Activated naive CD8-positive, alpha-beta T cell treated with anti-CD3 and anti-CD28 coated beads, Interleukin-2, amount 50 U/mL, for 24 hours (primary cell): ENCODE measurements around the gene USP28.
A peak's percentile ranks its signal among the peaks of the same experiment; 100 is the strongest.

Source experiments
- ATAC-seq: fragments of 150-1000 bp; cut with Tn5 transposase; one replicate; pipeline ENCODE4 v1.10.0; 2021
- DNase-seq: peaks from one replicate; pipeline ENCODE4 v3.0.0; 2021
- H3K27ac Mint-ChIP-seq: one replicate; pipeline ENCODE4 v1.8.0; 2021; ENCODE audit warnings: mild to moderate bottlenecking, mixed read lengths
- H3K27me3 Mint-ChIP-seq: one replicate; pipeline ENCODE4 v1.8.0; 2021; ENCODE audit warnings: mixed read lengths
- H3K36me3 Mint-ChIP-seq: one replicate; pipeline ENCODE4 v1.8.0; 2021; ENCODE audit warnings: low read depth, mixed read lengths
- H3K4me1 Mint-ChIP-seq: one replicate; pipeline ENCODE4 v1.8.0; 2021; ENCODE audit warnings: mixed read lengths
- H3K4me3 Mint-ChIP-seq: one replicate; pipeline ENCODE4 v1.8.0; 2021; ENCODE audit warnings: mild to moderate bottlenecking, moderate library complexity, mixed read lengths
- H3K9me3 Mint-ChIP-seq: one replicate; pipeline ENCODE4 v1.8.0; 2021; ENCODE audit warnings: mixed read lengths

USP28 gene

DNA sequence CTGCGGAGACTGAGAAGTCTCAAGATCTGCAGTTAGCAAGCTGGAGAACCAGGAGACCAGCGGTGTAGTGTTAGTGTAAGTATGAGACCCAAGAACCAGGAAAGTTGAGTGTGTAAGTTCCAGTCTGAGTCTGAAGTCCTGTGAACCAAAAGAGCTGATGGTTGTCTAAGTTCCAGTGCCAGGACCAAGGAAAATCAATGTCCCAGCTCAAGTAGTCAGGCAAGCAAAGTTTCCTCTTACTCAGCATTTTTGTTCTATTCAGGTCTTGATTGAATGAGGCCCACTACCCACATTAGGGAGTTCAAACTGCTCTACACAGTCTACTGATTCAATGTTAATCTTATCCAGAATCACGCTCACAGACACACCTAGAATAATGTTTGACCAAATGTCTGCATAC is 11.0 kb downstream of the USP28 start:
- ATAC-seq = no peak
- H3K4me1 Mint-ChIP-seq = peaks cover 27% of the 10 kb centered on the region
- no peak for DNase-seq
- H3K36me3 Mint-ChIP-seq = peaks cover 7% of the 10 kb centered on the region
- H3K4me3 Mint-ChIP-seq = no peak overlapping the region
- no peaks in the 10 kb centered on the region for H3K9me3 Mint-ChIP-seq
- H3K27ac Mint-ChIP-seq = no peak overlapping the region
- no peaks in the 10 kb centered on the region for H3K27me3 Mint-ChIP-seq

DNA sequence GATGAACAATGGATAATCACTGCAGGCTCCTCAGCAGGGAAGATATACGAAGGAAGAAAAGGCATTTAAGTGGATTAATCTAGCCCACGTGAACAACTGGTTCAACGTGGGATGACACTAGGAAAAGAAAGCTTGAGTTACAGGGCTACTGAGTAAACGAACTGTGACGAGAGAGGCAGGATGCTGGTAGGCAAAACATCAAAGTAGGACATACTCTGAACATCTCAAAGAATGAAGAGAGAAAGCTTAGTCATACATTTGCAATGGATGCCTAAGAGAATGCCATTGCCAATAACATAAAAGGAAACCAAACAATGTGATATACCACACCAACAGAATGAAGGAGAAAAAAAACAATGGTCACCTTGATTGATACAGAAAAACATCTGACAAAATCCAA is 12.9 kb downstream of the USP28 start:
- no peak overlapping the region for H3K4me3 Mint-ChIP-seq
- no peaks in the 10 kb centered on the region for H3K9me3 Mint-ChIP-seq
- no peaks in the 10 kb centered on the region for H3K27me3 Mint-ChIP-seq
- ATAC-seq = no peak
- peaks cover 23% of the 10 kb centered on the region for H3K4me1 Mint-ChIP-seq
- DNase-seq = no peak
- H3K36me3 Mint-ChIP-seq = peaks cover 8% of the 10 kb centered on the region
- H3K27ac Mint-ChIP-seq = no peak overlapping the region

GRCh38 chr11:113859665-113860064 is 15.7 kb downstream of the USP28 start:
- Mint-ChIP-seq H3K4me3 (no peak overlapping the region), H3K4me1 (peaks cover 18% of the 10 kb centered on the region)
- no peak for ATAC-seq

DNA sequence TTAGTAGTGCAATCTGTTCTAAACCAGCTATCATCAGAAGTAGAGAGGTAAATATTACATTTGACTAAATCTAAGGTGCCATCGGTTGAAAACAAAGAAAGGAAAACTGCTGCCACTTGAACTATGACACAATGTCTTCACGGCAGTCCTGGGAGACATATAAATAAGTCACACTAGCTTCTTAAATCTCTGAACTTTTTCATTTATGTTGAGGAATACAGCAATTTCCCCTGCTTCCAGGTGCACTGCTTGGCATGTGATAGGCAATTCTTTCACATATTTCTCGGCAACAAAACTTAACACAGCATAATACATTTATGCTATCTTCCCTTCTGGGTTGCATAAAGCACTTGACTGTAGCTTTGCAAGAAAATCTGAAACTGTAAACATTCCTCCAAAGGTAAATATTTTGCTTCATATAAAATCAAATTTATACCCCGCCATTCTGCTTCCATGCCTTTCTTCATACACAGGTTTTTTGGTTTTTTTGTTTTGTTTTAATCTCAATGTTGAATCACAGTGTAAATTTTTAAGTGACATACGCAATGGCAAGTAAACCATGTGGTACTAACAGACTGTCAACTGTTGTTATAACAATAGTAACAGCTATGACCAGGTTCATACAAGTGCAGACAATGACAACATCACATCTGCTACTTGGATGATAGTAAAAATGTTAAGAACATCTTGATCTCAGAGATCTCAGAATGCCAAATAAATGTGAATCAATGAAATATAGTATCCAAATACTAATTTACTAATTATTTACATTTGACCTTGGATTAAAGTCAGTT is 18.2 kb downstream of the USP28 start:
- H3K27me3 Mint-ChIP-seq = no peaks in the 10 kb centered on the region
- H3K9me3 Mint-ChIP-seq = no peaks in the 10 kb centered on the region
- no peak overlapping the region for H3K27ac Mint-ChIP-seq
- no peak overlapping the region for H3K4me3 Mint-ChIP-seq
- H3K36me3 Mint-ChIP-seq = peaks cover 5% of the 10 kb centered on the region
- ATAC-seq (no peak), DNase-seq (no peak)
- peaks cover 13% of the 10 kb centered on the region for H3K4me1 Mint-ChIP-seq

More at GRCh38 chr11:113859665-113860064, 15.7 kb downstream of the USP28 start:
- DNase-seq = no peak
- Mint-ChIP-seq H3K9me3 (no peaks in the 10 kb centered on the region), H3K27me3 (no peaks in the 10 kb centered on the region), H3K27ac (no peak overlapping the region), H3K36me3 (peaks cover 2% of the 10 kb centered on the region)

DNA sequence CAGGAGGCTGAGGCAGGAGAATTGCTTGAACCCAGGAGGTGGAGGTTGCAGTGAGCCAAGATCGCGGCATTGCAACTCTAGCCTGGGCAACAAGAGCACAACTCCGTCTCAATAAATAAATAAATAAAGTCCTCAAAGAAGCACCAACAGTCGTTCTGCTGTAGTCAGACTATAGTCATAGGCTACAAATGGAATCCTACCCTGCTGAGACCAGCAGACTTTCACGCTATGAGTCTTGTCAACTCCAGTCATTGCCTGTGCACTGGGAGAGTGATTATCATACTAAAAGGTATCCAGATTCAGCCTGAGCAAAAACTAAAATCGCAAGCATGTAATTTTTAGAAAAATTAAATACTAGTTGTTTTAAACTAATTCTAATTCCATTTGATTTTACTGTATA is 19.6 kb downstream of the USP28 start:
- Mint-ChIP-seq H3K27ac (no peak overlapping the region), H3K36me3 (peaks cover 14% of the 10 kb centered on the region), H3K4me1 (peaks cover 10% of the 10 kb centered on the region), H3K4me3 (no peak overlapping the region), H3K27me3 (no peaks in the 10 kb centered on the region), H3K9me3 (no peaks in the 10 kb centered on the region)
- ATAC-seq (no peak), DNase-seq (no peak)

DNA sequence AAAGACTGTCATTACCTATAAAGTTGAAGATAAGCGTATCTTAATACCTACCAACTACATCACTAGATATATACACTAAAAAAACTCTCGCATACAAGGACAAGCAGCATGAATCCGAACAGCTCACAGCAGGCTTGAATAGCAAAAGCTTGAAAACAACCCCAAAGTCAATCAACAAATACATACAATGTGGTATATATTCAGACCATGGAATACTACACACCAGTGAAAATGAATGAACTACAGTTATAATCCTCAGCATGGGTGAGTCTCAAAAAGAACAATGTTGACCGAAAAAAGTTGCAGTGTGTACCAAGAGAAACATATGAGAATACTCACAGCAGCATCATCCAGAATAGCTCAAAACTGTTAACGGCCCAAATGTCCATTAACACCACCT is 25.2 kb downstream of the USP28 start:
- no peaks in the 10 kb centered on the region for H3K27me3 Mint-ChIP-seq
- no peak for ATAC-seq
- DNase-seq = no peak
- no peak overlapping the region for H3K4me3 Mint-ChIP-seq
- no peaks in the 10 kb centered on the region for H3K9me3 Mint-ChIP-seq
- H3K27ac Mint-ChIP-seq = no peak overlapping the region
- peaks cover 32% of the 10 kb centered on the region for H3K36me3 Mint-ChIP-seq
- H3K4me1 Mint-ChIP-seq = peaks cover 2% of the 10 kb centered on the region

GRCh38 chr11:113849713-113850112 is 25.7 kb downstream of the USP28 start:
- Mint-ChIP-seq H3K27ac (no peak overlapping the region), H3K27me3 (no peaks in the 10 kb centered on the region), H3K36me3 (peaks cover 32% of the 10 kb centered on the region), H3K4me1 (peaks cover 2% of the 10 kb centered on the region), H3K4me3 (no peak overlapping the region), H3K9me3 (no peaks in the 10 kb centered on the region)
- DNase-seq (no peak), ATAC-seq (no peak)

DNA sequence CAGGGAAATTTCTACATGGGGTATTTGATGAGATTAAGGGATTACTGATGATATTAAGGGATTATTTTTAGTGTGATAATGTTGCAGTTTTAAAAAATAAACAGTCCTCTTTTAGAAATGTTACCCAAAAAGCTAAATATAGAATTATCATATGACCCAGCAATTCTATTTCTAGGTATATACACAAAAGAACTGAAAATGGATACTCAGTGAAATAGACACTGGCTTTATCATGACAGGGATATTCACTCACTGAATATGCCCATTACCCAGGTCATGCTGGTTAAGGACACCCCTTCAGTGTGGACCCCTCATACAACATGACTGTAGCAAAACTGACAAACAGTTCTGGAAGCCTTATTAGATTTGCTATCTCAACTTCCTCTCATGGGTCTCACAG is 27.8 kb downstream of the USP28 start:
- no peak for ATAC-seq
- H3K9me3 Mint-ChIP-seq = no peaks in the 10 kb centered on the region
- H3K4me3 Mint-ChIP-seq = no peak overlapping the region
- peaks cover 31% of the 10 kb centered on the region for H3K36me3 Mint-ChIP-seq
- no peaks in the 10 kb centered on the region for H3K27me3 Mint-ChIP-seq
- peaks cover 2% of the 10 kb centered on the region for H3K4me1 Mint-ChIP-seq
- no peak overlapping the region for H3K27ac Mint-ChIP-seq
- DNase-seq = no peak

- Mint-ChIP-seq H3K4me3 (no peak overlapping the region), H3K4me1 (peaks cover 2% of the 10 kb centered on the region), H3K36me3 (peaks cover 31% of the 10 kb centered on the region), H3K27me3 (no peaks in the 10 kb centered on the region), H3K9me3 (no peaks in the 10 kb centered on the region), H3K27ac (no peak overlapping the region)
- DNase-seq (no peak), ATAC-seq (no peak)
Measured at GRCh38 chr11:113847111-113847510, 28.3 kb downstream of the USP28 start.

DNA sequence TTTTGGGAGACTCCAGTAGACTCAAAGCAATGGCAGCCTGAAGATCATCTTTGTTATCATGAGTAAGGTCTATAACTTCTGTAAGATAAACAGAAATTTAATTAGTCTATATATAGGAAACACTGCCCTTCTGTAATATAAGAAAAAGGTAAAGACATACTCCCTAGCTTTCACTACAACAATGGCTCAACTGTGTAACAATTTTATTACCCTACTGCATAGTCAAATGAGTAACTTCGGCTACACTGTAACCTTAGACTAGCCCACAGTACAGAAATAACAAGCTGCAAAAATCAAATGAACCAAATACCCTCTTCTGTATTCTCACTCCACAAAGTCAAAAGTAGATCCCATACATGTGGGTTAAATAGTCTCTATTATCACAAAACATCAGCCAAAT is 33.7 kb downstream of the USP28 start:
- DNase-seq = no peak
- Mint-ChIP-seq H3K4me1 (peaks cover 10% of the 10 kb centered on the region), H3K36me3 (peaks cover 14% of the 10 kb centered on the region), H3K9me3 (no peaks in the 10 kb centered on the region), H3K27me3 (no peaks in the 10 kb centered on the region), H3K27ac (peak overlapping the region; percentile 2), H3K4me3 (no peak overlapping the region)
- no peak for ATAC-seq

- Mint-ChIP-seq H3K4me3 (no peak overlapping the region), H3K27me3 (no peaks in the 10 kb centered on the region), H3K36me3 (peaks cover 14% of the 10 kb centered on the region), H3K4me1 (peaks cover 10% of the 10 kb centered on the region), H3K27ac (peak overlapping the region; percentile 2), H3K9me3 (no peaks in the 10 kb centered on the region)
- DNase-seq (no peak), ATAC-seq (no peak)
Measured at GRCh38 chr11:113840932-113841664, 34.3 kb downstream of the USP28 start.

GRCh38 chr11:113839842-113840241 is 35.5 kb downstream of the USP28 start:
- peaks cover 10% of the 10 kb centered on the region for H3K4me1 Mint-ChIP-seq
- peak; percentile 36 for ATAC-seq
- peaks cover 14% of the 10 kb centered on the region for H3K36me3 Mint-ChIP-seq
- no peak overlapping the region for H3K4me3 Mint-ChIP-seq
- no peaks in the 10 kb centered on the region for H3K9me3 Mint-ChIP-seq
- peak; percentile 4 for DNase-seq
- H3K27ac Mint-ChIP-seq = no peak overlapping the region
- H3K27me3 Mint-ChIP-seq = no peaks in the 10 kb centered on the region

DNA sequence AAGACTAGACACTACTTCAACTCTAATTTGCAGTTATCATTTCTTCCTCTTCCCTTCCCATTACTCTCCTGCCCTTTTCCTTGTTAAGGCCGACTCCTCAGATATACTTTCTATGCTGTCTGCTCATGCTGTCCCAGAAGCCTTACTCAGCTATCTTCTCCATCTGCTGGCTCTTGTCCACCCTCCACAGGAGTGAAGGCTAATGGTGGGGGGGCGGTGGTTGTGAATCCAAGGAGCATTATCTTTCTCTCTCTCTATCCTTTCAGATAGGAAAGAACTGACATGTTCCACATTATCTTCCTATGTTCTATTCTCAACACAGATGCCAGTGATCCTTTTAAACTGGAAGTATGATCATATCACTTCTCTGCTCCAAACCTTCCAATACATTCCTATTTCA is 37.4 kb downstream of the USP28 start:
- no peak for DNase-seq
- H3K4me1 Mint-ChIP-seq = peaks cover 10% of the 10 kb centered on the region
- H3K27me3 Mint-ChIP-seq = no peaks in the 10 kb centered on the region
- H3K27ac Mint-ChIP-seq = no peak overlapping the region
- no peak overlapping the region for H3K4me3 Mint-ChIP-seq
- no peaks in the 10 kb centered on the region for H3K9me3 Mint-ChIP-seq
- no peak for ATAC-seq
- peaks cover 12% of the 10 kb centered on the region for H3K36me3 Mint-ChIP-seq

GRCh38 chr11:113835306-113835705 is 40.1 kb downstream of the USP28 start:
- ATAC-seq = no peak
- H3K9me3 Mint-ChIP-seq = no peaks in the 10 kb centered on the region
- H3K4me3 Mint-ChIP-seq = no peak overlapping the region
- H3K27ac Mint-ChIP-seq = no peak overlapping the region
- no peak for DNase-seq
- no peaks in the 10 kb centered on the region for H3K27me3 Mint-ChIP-seq
- H3K36me3 Mint-ChIP-seq = peaks cover 12% of the 10 kb centered on the region
- H3K4me1 Mint-ChIP-seq = peaks cover 8% of the 10 kb centered on the region

- Mint-ChIP-seq H3K27me3 (no peaks in the 10 kb centered on the region), H3K4me3 (no peak overlapping the region), H3K4me1 (peaks cover 4% of the 10 kb centered on the region), H3K27ac (no peak overlapping the region), H3K9me3 (no peaks in the 10 kb centered on the region), H3K36me3 (peaks cover 6% of the 10 kb centered on the region)
- ATAC-seq (no peak), DNase-seq (no peak)
Measured at GRCh38 chr11:113833151-113833550, 42.2 kb downstream of the USP28 start.
